ENCODE results near the gene ISCA1. TPM values are rescaled to one million over a fixed set of nuclear protein-coding genes. Genes with fewer than 3 reads are reported as not detected.

The ISCA1 gene
- total and polyA plus RNA-seq, 2 of the 8 experiments (the other 6 are each of a cell fraction or from before 2014, with no cell fraction given) = 35.0 to 40.0 TPM

DNA sequence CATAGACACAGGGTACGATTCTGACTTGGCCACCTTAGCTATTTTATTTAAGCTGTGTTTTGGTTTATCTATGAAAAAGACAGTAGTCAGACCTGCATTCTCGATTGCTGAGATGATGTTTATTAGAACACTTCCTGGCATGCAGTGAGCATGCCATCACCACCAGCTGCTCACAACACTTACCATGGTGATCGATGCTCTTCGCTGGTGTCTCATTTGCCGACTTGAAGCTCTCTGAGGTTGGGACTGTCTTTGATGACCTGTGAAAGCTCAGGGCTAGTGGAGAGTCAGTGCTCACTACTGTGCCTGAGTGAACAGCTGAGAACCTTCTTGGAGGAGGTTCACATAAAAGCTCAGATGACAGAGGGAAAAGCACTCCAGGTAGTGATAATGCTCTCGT lies 18.5 kb downstream of the ISCA1 start:
- Histone ChIP-seq H3K9ac (replicated peaks in 1 of 4; ENCODE audit: extremely low read depth in 1 of 4, low read depth in 3 of 4, low read length in 3 of 4) (no peak overlapping the region), H2AK5ac (ENCODE audit: low read depth, low read length) (no peak overlapping the region), H4K91ac (replicated peaks; ENCODE audit: insufficient read length, low read length) (no peak overlapping the region), H4K20me1 (replicated peaks in 1 of 2; ENCODE audit: control insufficient read depth in 1 of 2, insufficient read depth in 2 of 2, low read length in 2 of 2) (peaks cover 0 to 2% of the 10 kb centered on the region in 2 experiments), H2BK15ac (ENCODE audit: low read length) (no peak overlapping the region), H3K14ac (ENCODE audit: insufficient read length) (no peak overlapping the region), H3K4me1 (replicated peaks in 1 of 4; ENCODE audit: control insufficient read depth in 3 of 4, insufficient read depth in 4 of 4, low read length in 3 of 4) (peaks cover 0 to 4% (median 0%) of the 10 kb centered on the region in 4 experiments; a peak in 1 of 7 replicates), H2AFZ (ENCODE audit: low read length) (no peak overlapping the region), H3K9me3 (ENCODE audit: insufficient read depth in 2 of 2, low read depth in 1 of 2, low read length in 1 of 2) (no peaks in the 10 kb centered on the region), H3K23ac (ENCODE audit: insufficient read length) (no peak overlapping the region), H3K4ac (replicated peaks; ENCODE audit: insufficient read length, low read depth, low read length) (no peak overlapping the region), H3K23me2 (ENCODE audit: low read depth, low read length) (no peaks in the 10 kb centered on the region), H2BK120ac (replicated peaks; ENCODE audit: low read depth, low read length) (no peak overlapping the region), H2BK5ac (ENCODE audit: low read depth, low read length) (no peak overlapping the region), H3K36me3 (ENCODE audit: control insufficient read depth in 2 of 4, insufficient read depth in 4 of 4, low read length in 3 of 4) (peaks cover 2 to 14% (median 10%) of the 10 kb centered on the region in 4 experiments; a peak in 3 of 8 replicates), H3K27ac (ENCODE audit: low read depth, low read length) (no peak overlapping the region), H4K8ac (ENCODE audit: extremely low read depth, insufficient read depth, low read length) (no peak overlapping the region), H4K5ac (ENCODE audit: insufficient read length, low read depth, low read length) (no peak overlapping the region), H3K79me1 (ENCODE audit: low read depth, low read length) (no peaks in the 10 kb centered on the region; the same call in 1 of the 2 replicates), H2BK20ac (ENCODE audit: low read length) (no peak overlapping the region), H3K4me3 (ENCODE audit: extremely low read depth in 1 of 4, insufficient read depth in 2 of 4, low read depth in 3 of 4, low read length in 4 of 4) (no peak overlapping the region), H3K79me2 (ENCODE audit: control insufficient read depth in 1 of 2, insufficient read depth in 2 of 2, low read length in 2 of 2) (peaks cover 0 to 4% of the 10 kb centered on the region in 2 experiments; a peak in 1 of 4 replicates), H3K56ac (replicated peaks; ENCODE audit: insufficient read length, low read depth, low read length) (no peak overlapping the region), H3K4me2 (ENCODE audit: insufficient read depth in 1 of 2, low read depth in 2 of 2, low read length in 2 of 2) (no peak overlapping the region), H3K18ac (ENCODE audit: extremely low read depth, low read length) (no peak overlapping the region), H2BK12ac (ENCODE audit: low read depth, low read length) (no peak overlapping the region), H3K27me3 (replicated peaks in 1 of 4; ENCODE audit: control insufficient read depth in 3 of 4, extremely low read depth in 1 of 4, insufficient read depth in 3 of 4, low read length in 3 of 4) (no peaks in the 10 kb centered on the region)
- ChIA-PET CTCF (ENCODE audit: partially characterized antibody) (interaction anchor here (1.4 kb wide), 2 partner anchors 11 to 62 kb away, joined by 5 to 6 read pairs; no protein-coding TSS in a partner anchor), POLR2A (ENCODE audit: partially characterized antibody) (interaction anchor here (1.0 kb wide), 1 partner anchor 18 kb away, joined by 3 read pairs; no protein-coding TSS in a partner anchor)
- 94% methylated on average over 6 of the region's 6 CpGs; no CpG with 5 or more reads in 1 of the 2 experiments for WGBS, 2 experiments (ENCODE audit: extremely low coverage in 1 of 2, insufficient coverage in 1 of 2, insufficient read length in 1 of 2, insufficient replicate concordance in 2 of 2, low coverage in 1 of 2, low lambda C conversion rate in 2 of 2, missing lambda C conversion rate in 1 of 2)
- FAIRE-seq (no peak), DNase-seq (ENCODE audit: low read depth in 1 of 2, low spot score in 2 of 2) (no peak)
- TF ChIP-seq SP4 (IDR thresholded peaks at IDR 0.05; ENCODE audit: low read length) (no peak), JUND (IDR thresholded peaks at IDR 0.05; ENCODE audit: low read length) (no peak), SUZ12 (IDR thresholded peaks at IDR 0.05; ENCODE audit: low read length) (no peak), CHD2 (IDR thresholded peaks at IDR 0.05; ENCODE audit: low read length) (no peak), RFX5 (IDR thresholded peaks at IDR 0.05; ENCODE audit: borderline replicate concordance, low read depth, low read length) (no peak), KDM4A (IDR thresholded peaks at IDR 0.05; ENCODE audit: low read depth, low read length, severe bottlenecking) (no peak), TEAD4 (IDR thresholded peaks at IDR 0.05; ENCODE audit: low read depth, low read length) (no peak), JUN (IDR thresholded peaks at IDR 0.05; ENCODE audit: low read depth, low read length) (no peak), EGR1 (IDR thresholded peaks at IDR 0.05; ENCODE audit: borderline replicate concordance, low read depth, low read length) (no peak)
- TF ChIP-seq, protein P1, sequence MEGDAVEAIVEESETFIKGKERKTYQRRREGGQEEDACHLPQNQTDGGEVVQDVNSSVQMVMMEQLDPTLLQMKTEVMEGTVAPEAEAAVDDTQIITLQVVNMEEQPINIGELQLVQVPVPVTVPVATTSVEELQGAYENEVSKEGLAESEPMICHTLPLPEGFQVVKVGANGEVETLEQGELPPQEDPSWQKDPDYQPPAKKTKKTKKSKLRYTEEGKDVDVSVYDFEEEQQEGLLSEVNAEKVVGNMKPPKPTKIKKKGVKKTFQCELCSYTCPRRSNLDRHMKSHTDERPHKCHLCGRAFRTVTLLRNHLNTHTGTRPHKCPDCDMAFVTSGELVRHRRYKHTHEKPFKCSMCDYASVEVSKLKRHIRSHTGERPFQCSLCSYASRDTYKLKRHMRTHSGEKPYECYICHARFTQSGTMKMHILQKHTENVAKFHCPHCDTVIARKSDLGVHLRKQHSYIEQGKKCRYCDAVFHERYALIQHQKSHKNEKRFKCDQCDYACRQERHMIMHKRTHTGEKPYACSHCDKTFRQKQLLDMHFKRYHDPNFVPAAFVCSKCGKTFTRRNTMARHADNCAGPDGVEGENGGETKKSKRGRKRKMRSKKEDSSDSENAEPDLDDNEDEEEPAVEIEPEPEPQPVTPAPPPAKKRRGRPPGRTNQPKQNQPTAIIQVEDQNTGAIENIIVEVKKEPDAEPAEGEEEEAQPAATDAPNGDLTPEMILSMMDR (IDR thresholded peaks at IDR 0.05; ENCODE audit: control extremely low read depth in 1 of 3, insufficient read depth in 1 of 3, low read depth in 1 of 3, low read length in 3 of 3) = no peak
- TF ChIP-seq, protein P2, sequence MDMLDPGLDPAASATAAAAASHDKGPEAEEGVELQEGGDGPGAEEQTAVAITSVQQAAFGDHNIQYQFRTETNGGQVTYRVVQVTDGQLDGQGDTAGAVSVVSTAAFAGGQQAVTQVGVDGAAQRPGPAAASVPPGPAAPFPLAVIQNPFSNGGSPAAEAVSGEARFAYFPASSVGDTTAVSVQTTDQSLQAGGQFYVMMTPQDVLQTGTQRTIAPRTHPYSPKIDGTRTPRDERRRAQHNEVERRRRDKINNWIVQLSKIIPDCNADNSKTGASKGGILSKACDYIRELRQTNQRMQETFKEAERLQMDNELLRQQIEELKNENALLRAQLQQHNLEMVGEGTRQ (IDR thresholded peaks at IDR 0.05; ENCODE audit: low read length) = no peak

All from H1 (cell line).